HG03039 (cell line): ENCODE results near the gene PCID2.

ENCODE experiments used
- ATAC-seq: cut with Tn5 transposase; IDR thresholded peaks from one replicate; pipeline ENCODE4 v1.9.1; 2021; ENCODE audit warnings: mild to moderate bottlenecking, moderate library complexity; ENCODE audit not compliant: unreplicated experiment

Gene PCID2

GRCh38 chr13:113150550-113151365 is 57.7 kb downstream of the PCID2 start:
- no peak for ATAC-seq

GRCh38 chr13:113149711-113150549 is 58.5 kb downstream of the PCID2 start:
- ATAC-seq, result no peak

GRCh38 chr13:113148940-113149503 is 59.4 kb downstream of the PCID2 start:
- no peak for ATAC-seq

GRCh38 chr13:113148407-113148806 is 60.1 kb downstream of the PCID2 start:
- no peak for ATAC-seq

GRCh38 chr13:113147206-113147605 is 61.3 kb downstream of the PCID2 start:
- no peak for ATAC-seq

- ATAC-seq, result no peak
These were observed 61.7 kb downstream of the PCID2 start for GRCh38 chr13:113146750-113147149.

GRCh38 chr13:113145911-113146598 is 62.4 kb downstream of the PCID2 start:
- no peak for ATAC-seq

- ATAC-seq, result no peak
These were observed 63.0 kb downstream of the PCID2 start for GRCh38 chr13:113145496-113145895.

GRCh38 chr13:113144255-113144629 is 64.2 kb downstream of the PCID2 start:
- no peak for ATAC-seq

GRCh38 chr13:113143466-113144254 is 64.8 kb downstream of the PCID2 start:
- no peak for ATAC-seq

- no peak for ATAC-seq
These were observed 65.6 kb downstream of the PCID2 start for GRCh38 chr13:113142876-113143275.

- ATAC-seq, result no peak
These were observed 66.9 kb downstream of the PCID2 start for GRCh38 chr13:113141601-113141970.

GRCh38 chr13:113140677-113141600 is 67.5 kb downstream of the PCID2 start:
- no peak for ATAC-seq

GRCh38 chr13:113139577-113139976 is 68.9 kb downstream of the PCID2 start:
- no peak for ATAC-seq

- no peak for ATAC-seq
These were observed 69.5 kb downstream of the PCID2 start for GRCh38 chr13:113138792-113139551.

GRCh38 chr13:113137691-113138298 is 70.7 kb downstream of the PCID2 start:
- no peak for ATAC-seq

- no peak for ATAC-seq
These were observed 73.1 kb downstream of the PCID2 start for GRCh38 chr13:113135281-113135760.
